A549 treated with AZD2906 at 1 μM for 4 hours (cell line): ENCODE results near the gene SLC35E1. TPM values are rescaled to one million over a fixed set of nuclear protein-coding genes. Genes with fewer than 3 reads are reported as not detected.

Experiments used
- total RNA-seq: library from RNA; stranded (reverse); fragments of 200-300 nt; extraction: Qiagen RNA extraction; gene quantifications from 5 replicates; pipeline ENCODE4 v1.2.3, GENCODE V29; 2022

Gene SLC35E1
- 17.3 to 19.4 TPM (median 18.0 TPM) in 5 replicates for total RNA-seq

GRCh38 chr19:16572332-16573211 lies at the start of gene SLC35E1:
Gene SLC35E1 (minus strand): TSS chr19:16572415. CDS start chr19:16572364, 51 bp downstream.

GRCh38 chr19:16542045-16542909 lies 29.9 kb downstream of the SLC35E1 start, which contains the start of gene CHERP:
Gene CHERP (minus strand): TSS chr19:16542437. CDS start chr19:16542378, 59 bp downstream.

Other genes with a start within 250 kb of the SLC35E1 start
- gene KLF2, start 247.6 kb downstream of the SLC35E1 start, total RNA-seq, result 13.1 to 34.2 TPM (median 27.7 TPM) in 5 replicates
- gene EPS15L1, start 100.4 kb downstream of the SLC35E1 start, total RNA-seq, result 14.2 to 17.6 TPM (median 16.7 TPM) in 5 replicates
- gene CALR3, start 76.2 kb downstream of the SLC35E1 start, total RNA-seq, result 0.07 to 0.14 TPM in 2 of 5 replicates, not detected in the others
- gene C19orf44, start 76.0 kb downstream of the SLC35E1 start, total RNA-seq, result 2.6 to 3.1 TPM (median 2.7 TPM) in 5 replicates
- gene CHERP, start 30.0 kb downstream of the SLC35E1 start, total RNA-seq, result 28.5 to 33.3 TPM (median 30.9 TPM) in 5 replicates
- gene MED26, start 55.8 kb upstream of the SLC35E1 start, total RNA-seq, result 4.2 to 5.6 TPM (median 5.3 TPM) in 5 replicates
- 64.9 to 74.0 TPM (median 67.2 TPM) in 5 replicates for gene SMIM7, start 87.7 kb upstream of the SLC35E1 start, total RNA-seq
- 0.99 to 1.3 TPM (median 1.2 TPM) in 5 replicates for gene TMEM38A, start 88.7 kb upstream of the SLC35E1 start, total RNA-seq
- gene NWD1, start 147.4 kb upstream of the SLC35E1 start, total RNA-seq, result not detected in 5 replicates